Posterior vena cava (tissue), 2 donors: ENCODE measurements around the gene GHR. TPM values are rescaled to one million over a fixed set of nuclear protein-coding genes. Genes with fewer than 3 reads are reported as not detected.

Experiments
- DNase-seq: peaks from one replicate; pipeline ENCODE4 v3.0.0-alpha.2; 2020; ENCODE audit warnings: low spot score
- intact Hi-C, 2 donors: fragments of 100-400 bp; cut with DNase I; formaldehyde crosslinking; loops; one replicate each; pipeline versions ENCODE4 v1.14.1 to v1.14.2; 2022 to 2023
- total RNA-seq, 2 donors: library from RNA; stranded (reverse); fragmentation: NEBNext Ultra II Directional; extraction: Animal tissue kit (Norgen Biotek cat#: 25700); gene quantifications; one replicate each; pipeline ENCODE4 v1.2.1, GENCODE V29; 2021
- donor health status: DM: yes; HTN: yes; CAD: no.
- donor health status: DM: yes; HTN: yes; CAD: no.

The GHR gene
- total RNA-seq, 2 donors from 2014 or later: 11.4 TPM

DNA sequence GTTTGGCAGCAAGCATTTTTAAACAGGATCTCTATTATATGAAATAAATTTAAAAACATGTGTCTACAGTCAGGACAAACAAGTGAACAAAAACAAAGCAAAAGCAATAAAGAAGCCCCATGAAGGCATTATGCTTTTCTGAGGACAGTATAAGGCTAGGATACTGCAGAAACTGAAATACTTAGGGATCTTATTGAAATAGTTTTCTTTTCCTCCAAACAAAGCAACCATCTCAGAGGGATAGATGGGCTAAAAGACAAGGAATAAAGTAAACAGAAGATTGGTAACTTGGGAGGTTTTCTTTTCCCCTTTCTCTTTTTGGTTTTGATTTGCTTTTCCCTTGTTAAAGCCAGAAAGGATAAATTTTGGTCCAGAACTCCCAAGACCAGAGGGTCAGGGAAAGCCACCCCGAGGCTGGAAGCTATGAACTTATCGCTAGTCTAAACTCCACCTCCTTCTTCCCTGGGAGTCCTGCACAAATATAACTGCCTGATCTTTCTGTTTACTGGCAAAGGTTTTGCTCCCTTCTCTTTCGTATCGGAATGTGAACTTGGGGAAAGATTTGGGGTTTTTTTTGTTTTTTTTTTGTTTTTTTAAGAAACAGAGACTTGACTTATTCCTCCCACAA is 164.0 kb downstream of the GHR start:
- DNase-seq: no peak
- intact Hi-C loops: loop anchor here in 1 of 2 donors (10.0 kb wide), 1 partner anchor 162 kb away; the partner anchor contains the start of gene GHR

DNA sequence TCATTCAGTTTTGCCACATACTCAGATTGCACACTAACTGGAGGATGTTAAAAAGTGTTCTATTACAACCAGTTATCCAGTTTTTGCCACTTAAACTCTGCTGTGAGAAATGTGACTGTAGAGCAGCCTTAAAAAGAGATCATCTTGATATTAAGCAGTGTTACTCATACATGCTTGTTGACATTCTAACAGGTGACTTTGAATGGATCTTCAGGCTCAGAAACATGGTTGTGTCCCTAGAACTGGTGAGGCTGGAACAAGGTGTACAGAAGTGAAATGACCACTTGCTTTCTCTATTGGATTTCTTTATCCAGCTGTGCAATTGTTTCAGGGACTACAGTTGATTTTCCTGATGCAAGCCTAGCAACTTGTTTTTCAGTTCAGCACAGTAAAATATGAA is 167.3 kb downstream of the GHR start:
- DNase-seq: no peak

DNA sequence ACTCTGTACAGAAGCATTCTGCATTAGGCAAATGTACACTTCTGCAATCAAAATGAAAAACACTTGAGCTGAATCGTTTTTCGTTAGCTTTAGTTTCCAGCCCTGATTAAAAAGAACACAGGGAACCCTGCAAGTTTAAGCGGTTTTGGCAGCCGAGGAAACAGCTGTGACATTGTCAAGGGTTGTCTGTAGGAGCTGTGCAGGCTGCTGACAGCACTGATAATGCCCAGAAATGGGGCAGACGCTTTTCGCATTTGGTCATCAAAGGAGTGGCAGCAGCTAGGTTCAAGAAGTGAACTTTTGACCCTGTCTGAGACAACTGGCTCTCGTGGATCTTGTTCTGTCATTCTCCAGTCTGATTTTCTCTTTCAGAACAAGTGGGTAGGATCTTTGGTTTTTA is 167.8 kb downstream of the GHR start:
- intact Hi-C loops: no loop called here
- DNase-seq: no peak

More for the DNA sequence above, 167.3 kb downstream of the GHR start:
- intact Hi-C loops: no loop called here

DNA sequence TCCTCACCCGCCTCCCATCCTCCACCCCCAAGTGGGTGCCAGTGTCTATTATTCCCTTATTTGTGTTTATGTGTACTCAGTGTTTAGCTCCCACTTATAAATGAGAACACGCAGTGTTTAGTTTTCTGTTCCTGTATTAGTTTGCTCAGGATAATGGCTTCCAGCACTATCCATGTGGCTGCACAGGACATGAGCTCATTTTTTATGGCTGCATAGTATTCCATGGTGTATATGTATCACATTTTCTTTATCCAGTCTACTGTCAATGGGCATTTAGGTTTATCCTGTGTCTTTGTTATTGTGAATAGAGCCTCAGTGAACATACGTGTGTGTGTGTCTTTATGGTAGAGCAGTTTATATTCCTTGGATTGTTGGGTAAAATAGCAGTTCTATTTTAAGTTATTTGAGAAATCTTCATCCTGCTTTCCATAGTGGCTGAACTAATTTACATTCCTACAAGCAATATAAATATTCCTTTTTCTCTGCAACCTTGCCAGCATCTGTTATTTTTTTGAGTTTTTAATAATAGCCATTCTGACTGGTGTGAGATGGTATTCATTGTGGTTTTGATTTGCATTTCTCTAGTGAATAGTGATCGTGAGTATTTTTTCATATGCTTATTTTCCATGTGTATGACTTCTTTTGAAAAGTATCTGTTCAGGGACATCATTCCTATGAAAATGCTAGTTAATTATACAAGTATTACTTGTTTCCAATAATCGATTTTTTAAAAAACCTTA is 169.3 kb downstream of the GHR start:
- no peak for DNase-seq
- intact Hi-C loops: no loop called here

DNA sequence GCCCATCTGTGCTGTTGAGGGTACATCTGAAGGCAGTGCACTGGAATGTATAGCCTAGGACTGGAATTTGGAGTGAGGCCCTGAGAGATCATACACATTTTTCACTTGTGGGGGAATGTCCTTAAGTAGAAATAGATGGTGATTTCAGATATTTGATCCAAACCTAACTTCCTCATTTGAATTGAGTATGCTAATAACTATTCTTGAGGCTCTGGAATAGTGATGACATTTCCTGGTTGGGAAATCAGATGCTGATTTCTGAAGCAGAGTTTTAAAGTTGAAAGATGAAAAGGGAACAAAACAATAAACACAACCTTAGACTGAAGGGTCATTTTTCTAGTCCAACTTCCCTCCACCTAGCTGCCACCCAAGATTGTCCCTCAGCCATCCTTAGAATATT is 170.4 kb downstream of the GHR start:
- no peak for DNase-seq
- intact Hi-C loops: no loop called here

DNA sequence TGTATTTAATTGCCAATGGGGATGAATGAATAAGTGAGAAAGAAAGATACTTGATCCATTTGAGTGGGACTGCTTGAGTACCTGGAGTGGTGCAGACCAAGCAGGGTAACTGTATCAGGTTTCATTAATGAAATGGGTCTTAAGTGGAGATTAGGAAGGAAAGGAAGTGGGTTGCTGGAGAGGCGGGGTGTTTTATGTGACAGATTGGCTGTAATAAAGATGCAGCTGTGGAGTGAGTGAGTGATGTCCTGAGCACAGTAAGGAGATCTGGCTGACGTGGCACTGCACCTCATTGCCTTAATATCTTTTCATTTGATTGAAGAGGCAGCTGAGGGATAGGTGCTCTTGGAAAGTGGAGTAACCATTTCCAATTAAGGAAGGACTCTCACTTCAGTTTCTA is 172.4 kb downstream of the GHR start:
- intact Hi-C loops: no loop called here
- no peak for DNase-seq

DNA sequence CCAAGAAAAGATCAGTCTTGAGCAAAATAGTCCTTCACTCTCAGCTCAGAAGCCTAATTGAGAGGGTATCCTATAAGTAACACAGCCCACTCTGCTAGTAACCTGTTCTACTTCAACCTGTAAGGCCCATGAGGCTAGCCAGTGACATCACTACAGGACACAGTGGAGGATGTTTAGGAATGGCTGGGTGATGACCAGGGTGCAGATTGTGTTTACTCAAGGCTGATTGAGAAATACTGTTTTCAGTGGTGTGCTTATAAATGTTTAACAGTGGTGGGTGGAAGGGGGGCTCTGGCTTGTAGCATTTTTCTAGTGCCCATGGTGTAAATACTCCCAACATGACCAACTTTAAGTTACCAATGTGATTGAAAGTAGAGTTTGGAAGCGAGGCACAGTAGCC is 173.6 kb downstream of the GHR start:
- intact Hi-C loops: no loop called here

DNA sequence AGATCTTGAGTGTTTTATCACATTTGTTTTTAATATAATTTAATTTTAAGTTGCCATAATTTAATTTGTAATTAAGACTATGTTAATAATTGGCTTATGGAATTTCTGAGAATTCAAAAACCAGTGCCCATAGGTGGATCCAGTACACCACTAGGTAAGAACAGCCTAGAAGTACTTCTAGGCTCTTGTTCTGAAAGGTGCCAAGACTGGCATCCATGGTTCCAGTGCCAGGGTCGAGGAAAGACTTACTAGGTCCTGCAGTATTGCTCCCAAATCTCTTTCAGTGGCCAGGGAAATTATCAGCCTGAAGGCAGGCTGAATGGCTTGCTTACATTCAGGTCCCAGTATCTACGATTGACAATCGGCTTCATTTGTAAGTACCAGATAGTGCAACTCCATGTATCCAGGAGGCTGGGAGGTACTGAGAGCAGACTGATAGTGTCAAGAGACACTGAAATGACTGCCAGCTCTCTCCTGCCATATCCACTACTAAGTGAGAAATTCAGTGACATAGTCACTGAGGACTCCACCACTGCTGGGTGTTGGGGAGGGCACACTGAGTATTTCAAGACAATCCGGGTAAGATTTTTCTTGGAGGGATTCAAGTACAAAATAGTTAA is 174.2 kb downstream of the GHR start:
- intact Hi-C loops: no loop called here
- DNase-seq: no peak

More for the DNA sequence above, 173.6 kb downstream of the GHR start:
- no peak for DNase-seq

DNA sequence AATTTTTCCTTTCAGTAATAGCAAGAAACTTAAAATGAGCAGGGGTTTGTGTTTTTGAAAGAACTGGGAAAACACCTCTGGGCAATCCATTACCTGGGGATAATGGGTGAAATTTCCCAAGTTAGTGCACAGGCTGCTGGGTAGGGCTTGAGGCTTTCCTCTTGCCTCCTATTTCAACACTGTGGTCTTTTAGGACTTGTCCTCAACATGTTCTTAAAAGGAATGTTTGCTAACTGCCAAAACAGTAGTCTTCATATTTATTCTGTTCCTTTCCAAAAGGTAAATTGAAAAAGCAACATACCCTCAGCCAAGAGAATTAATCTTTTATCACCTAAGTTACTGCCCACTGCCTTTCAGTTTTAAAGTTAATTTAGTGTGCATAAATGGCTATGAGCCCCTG is 175.1 kb downstream of the GHR start:
- intact Hi-C loops: no loop called here
- no peak for DNase-seq

DNA sequence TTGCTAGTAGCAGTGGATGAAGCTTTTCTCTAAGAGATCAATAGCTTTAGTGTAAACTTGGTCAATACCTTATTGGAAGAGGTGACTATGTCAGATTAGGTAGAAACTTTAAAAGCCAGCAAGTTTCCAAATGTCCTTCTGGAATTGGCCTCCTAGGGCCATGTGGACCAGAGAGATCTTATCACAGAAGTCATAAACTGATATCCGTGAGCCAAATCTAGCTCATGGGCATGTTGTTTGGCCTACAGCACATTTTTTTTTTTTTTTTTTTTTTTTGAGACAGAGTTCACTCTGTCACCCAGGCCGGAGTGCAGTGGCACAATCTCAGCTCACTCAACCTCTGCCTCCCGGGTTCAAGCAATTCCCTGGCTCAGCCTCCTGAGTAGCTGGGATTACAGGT is 175.9 kb downstream of the GHR start:
- intact Hi-C loops: no loop called here
- DNase-seq: no peak

DNA sequence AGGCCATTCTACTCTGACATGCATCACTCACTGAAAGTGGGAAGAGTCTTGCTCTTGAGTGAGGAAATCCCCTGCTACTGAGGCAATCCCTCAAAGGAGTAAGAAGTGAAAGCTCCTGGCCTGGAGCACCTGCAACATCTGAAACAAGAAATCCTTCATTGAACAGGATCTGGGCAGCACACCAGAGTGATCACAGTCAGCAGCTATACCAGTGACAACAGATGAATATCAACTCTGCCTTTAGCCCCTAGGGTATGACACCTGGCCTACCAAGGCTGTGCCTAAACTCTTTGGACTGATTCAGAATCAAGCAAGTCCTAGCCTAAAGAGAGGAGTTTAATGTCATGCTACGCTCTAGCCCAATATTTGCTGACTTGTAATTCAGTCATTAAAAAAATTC is 177.2 kb downstream of the GHR start:
- DNase-seq: no peak
- intact Hi-C loops: no loop called here

DNA sequence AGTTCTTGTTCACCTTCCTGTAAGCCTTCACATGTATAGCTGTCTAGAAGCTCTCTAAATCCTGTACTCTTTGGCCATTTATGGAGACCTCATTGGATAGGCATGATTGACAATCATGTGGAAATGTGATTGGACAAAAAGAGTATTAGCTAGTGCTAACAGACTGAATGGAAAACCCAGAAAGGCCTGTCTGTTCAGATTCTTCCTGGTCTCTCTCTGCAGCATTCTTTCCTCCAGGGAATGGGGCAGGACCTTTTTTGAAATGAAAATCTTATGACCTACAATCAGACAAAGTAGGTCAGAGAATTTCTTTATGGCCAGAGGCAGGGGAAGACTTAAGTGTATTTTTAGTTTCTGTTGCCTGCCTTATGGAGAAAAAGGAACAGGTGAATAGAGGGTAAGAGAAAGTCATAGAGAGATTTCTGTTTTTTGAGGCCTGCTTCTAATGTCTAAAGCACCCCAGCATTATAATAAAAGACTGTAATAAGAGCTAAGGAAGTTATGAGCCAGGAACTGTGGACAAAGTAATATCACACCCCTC is 181.0 kb downstream of the GHR start:
- no peak for DNase-seq
- intact Hi-C loops: no loop called here

DNA sequence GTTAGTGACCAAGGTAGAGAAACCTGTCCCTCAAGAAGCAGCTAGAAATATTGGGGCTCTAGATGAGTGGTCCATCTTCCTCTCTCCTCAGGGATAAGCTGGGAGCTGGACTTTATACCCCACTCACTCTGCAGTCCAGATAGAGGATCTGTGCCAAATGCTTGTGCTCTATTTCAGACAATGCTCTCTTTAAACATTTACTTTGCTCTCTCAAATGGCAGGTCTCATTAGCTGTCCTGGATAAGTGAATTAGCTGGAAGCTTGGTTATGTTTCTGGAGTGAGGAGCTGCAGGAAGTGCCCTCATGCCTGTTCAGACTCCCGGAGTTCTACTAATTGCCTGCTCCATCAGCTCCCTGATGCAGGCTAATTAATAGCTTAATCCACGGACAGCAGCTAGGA is 182.3 kb downstream of the GHR start:
- no peak for DNase-seq
- intact Hi-C loops: no loop called here

DNA sequence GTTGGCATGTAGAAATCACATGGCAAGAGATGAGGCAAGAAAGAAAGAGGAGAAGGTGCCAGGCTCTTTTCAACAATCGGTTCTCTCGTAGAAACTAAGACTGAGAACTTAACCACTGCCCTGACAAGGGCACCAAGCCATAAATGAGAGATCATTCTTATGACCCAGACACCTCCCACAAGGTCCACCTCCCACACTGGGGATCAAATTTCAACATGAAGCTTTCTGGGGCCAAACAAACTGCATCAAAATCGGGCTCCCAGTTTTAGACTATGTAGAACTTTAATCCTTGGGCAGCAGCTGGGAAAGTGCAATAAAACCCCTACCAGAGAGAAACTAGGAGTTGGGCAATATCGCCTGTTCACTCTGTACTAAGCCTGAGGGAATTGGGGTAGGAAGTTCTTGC is 183.2 kb downstream of the GHR start:
- no peak for DNase-seq
- intact Hi-C loops: no loop called here

DNA sequence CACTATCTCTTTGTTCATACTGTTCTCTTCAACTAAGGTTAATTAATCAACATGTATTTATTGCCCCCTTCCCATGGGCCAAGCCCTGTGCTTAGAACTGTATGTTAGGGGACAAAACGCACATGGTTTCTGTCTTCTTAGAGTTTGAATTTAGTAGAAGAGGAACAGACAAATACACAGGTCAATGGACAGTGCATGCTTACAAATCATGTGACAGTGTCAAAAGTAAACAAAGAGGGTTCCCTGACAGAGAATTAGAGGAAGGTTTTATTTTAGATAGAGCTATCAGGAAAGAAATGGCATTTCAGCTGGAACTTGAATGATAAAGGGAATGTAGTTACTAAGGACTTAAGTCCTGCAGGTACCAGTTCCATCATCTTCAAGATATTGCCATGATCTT is 188.2 kb downstream of the GHR start:
- DNase-seq: no peak
- intact Hi-C loops: loop anchor here in 1 of 2 donors (5.0 kb wide), 1 partner anchor 706 kb away; no protein-coding TSS in a partner anchor

DNA sequence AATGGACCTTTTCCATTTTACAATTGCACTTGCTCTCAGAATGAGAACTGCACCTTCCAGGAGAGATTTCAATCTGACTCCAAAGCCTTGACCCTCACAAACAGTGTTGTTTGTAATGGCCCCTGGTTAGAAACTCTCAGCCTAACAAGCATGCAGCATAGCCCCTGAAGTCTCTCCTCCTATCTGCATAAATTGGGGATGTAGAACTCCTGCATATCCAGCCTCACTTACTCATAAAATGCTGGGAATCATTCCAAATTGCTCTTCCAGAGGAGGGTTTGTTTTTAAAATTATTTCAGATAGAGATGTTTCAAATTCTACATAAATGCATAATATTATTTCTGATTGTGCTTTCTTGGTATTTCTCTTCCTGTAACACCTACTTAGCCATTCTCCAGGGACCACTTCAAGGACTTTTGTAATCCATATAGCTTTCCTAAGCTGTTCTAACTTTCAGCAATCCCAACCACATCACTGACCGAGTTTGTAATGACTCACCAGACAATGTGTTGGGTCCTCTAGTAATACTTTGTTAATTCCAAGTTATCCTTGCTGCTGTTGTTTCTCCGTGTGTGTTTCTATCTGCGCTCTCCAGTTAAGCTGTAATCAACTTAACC is 189.6 kb downstream of the GHR start:
- intact Hi-C loops: loop anchor here in 1 of 2 donors (5.0 kb wide), 1 partner anchor 704 kb away; no protein-coding TSS in a partner anchor
- no peak for DNase-seq

DNA sequence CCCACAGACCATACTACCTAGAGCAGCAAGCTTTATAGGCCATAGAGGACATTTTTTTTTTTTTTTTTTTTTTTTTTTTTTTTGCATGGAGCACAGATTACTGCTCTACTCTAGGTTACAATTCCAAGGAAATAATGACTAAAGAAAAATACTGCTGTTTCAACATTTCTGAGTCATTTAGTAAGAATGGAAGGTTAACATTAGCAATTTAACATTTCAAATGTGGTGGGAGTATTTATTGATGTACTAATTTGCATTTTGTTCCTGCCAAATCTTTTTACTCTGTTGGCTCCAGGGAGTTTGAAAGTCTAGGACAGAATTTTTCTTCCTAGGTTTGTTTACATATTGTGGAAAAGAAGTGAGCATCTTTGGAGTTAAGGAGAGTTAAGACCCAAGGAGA is 191.3 kb downstream of the GHR start:
- DNase-seq: no peak
- intact Hi-C loops: loop anchor here in 1 of 2 donors (5.0 kb wide), 1 partner anchor 703 kb away; no protein-coding TSS in a partner anchor

DNA sequence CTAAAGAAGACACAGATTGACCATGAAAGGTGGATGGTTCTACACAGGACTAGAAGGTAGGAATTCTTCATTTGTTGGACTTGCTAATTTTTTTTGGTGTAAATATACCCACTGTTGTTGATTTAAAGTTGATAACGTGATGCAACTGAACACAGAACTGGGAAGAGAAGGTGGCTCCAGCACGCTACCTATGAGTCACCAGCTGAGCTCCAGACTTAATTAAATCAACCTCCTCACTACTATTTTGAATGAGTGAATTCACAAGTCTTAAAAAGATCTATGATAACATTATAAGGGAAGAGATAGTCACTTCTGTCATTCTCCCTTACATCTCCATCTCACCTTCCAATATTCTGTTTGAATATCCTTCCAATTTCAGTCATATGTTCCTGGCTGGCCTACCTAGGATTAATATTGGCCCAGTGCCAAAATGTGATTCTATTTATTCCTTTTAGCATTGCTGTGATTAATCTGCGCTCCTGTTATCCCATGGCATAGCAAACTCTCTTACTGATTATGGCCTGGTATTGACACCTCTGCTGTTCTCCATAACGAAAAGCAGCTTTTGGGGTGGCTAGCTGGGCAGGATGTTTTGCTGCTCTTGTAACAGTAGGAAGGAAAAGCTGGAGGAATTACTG is 197.5 kb downstream of the GHR start:
- intact Hi-C loops: no loop called here

DNA sequence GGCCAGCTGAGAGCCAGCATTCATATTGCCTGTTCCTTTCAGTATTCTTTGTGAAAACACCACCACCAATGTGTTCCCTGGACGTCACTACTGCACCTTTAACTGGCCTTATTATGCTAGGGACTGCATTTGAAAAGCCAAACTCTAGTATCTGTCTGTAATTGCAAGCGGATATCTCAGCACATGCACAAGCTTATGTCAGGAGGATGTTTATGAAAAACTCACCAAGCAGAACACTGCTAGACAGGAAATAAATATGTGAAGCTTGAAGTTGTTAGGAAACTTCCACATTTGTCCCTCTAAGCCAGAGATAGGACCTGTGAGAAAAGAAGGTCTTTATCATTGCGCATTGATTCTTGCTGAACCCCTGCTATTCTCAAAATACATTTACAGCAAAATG is 198.0 kb downstream of the GHR start:
- DNase-seq: no peak
- intact Hi-C loops: no loop called here

More for the DNA sequence above, 197.5 kb downstream of the GHR start:
- DNase-seq: no peak
